HCT116 (cell line): ENCODE results near the gene CRCP. TPM values are rescaled to one million over a fixed set of nuclear protein-coding genes. Genes with fewer than 3 reads are reported as not detected.

Source experiments
- ATAC-seq: fragments of 200-7000 bp; cut with Tn5 transposase; 2 replicates; pipeline ENCODE4 v1.9.1; 2020; ENCODE audit warnings: mild to moderate bottlenecking, moderate library complexity
- BruUV-seq: library from RNA; stranded (reverse); fragments of 400-500 nt; replicated peaks from 2 replicates; lab custom pipeline; 2021; lab: Mats Ljungman, UMichigan
- CTCF ChIA-PET: fragments of 300-600 bp; sonication (Branson Sonifier 250); formaldehyde crosslinking; loops from one replicate; lab custom pipeline; 2021; ENCODE audit warnings: antibody characterized with exemption; lab: Charles Lee
- POLR2A ChIA-PET: fragments of 300-600, 350-600 bp; sonication (Branson Sonifier 250); formaldehyde crosslinking; loops from one replicate; lab custom pipeline; 2021; ENCODE audit warnings: antibody characterized with exemption; lab: Charles Lee
- RAD21 ChIA-PET, 2 experiments: fragments of 300-600 bp; sonication (Branson Sonifier 250); formaldehyde crosslinking; loops; one replicate each; lab custom pipeline; 2023; ENCODE audit warnings: low total read pairs in 2 of 2; ENCODE audit not compliant: uncharacterized antibody in 2 of 2, unreplicated experiment in 2 of 2, low non-redundant PET in 1 of 2; lab: Charles Lee
- DNase-seq: peaks from one replicate; pipeline ENCODE4 v3.0.0-alpha.2; 2010; ENCODE audit warnings: low read depth, low spot score
- H2AFZ ChIP-seq: fragments of 200-600 bp; shearing (Covaris generic), sonication (generic); 2 replicates; pipeline ENCODE4 v1.6.1; 2017; ENCODE audit warnings: low read depth, mixed run types, mixed read lengths, antibody characterized with exemption, low read length; ENCODE audit not compliant: poor library complexity, severe bottlenecking
- H3K27ac ChIP-seq: 2 replicates; pipeline ENCODE4 v1.5.1; 2012; ENCODE audit warnings: low read depth, low read length
- H3K27me3 ChIP-seq: fragments of 200-600 bp; sonication (generic); 2 replicates; pipeline ENCODE4 v1.6.1; 2016; ENCODE audit warnings: mixed run types, low read length, mixed read lengths; ENCODE audit not compliant: insufficient read depth
- H3K36me3 ChIP-seq, 2 experiments: fragments of 200-500 bp in 1 of 2; fragments of 200-600 bp in 1 of 2; sonication (Bioruptor generic) in 1 of 2; sonication (generic) in 1 of 2; 2 replicates each; pipeline versions ENCODE4 v1.5.1 to v1.6.1; 2014 to 2016; ENCODE audit warnings: low read length in 2 of 2, inconsistent platforms in 1 of 2, mixed read lengths in 1 of 2, mixed run types in 1 of 2; ENCODE audit not compliant: insufficient read depth in 2 of 2, control insufficient read depth in 1 of 2
- H3K4me1 ChIP-seq, 2 experiments: fragments of 200-600 bp in 1 of 2; sonication (generic) in 1 of 2; 2 replicates each; pipeline versions ENCODE4 v1.5.1 to v1.6.1; 2012 to 2017; ENCODE audit warnings: low read length in 2 of 2, inconsistent platforms in 1 of 2, mild to moderate bottlenecking in 1 of 2, mixed read lengths in 1 of 2, mixed run types in 1 of 2, moderate library complexity in 1 of 2; ENCODE audit not compliant: insufficient read depth in 2 of 2, control insufficient read depth in 1 of 2
- H3K4me2 ChIP-seq: fragments of 200-600 bp; sonication (generic); 2 replicates; pipeline ENCODE4 v1.6.1; 2017; ENCODE audit warnings: mixed run types, low read length, mixed read lengths
- H3K4me3 ChIP-seq, 2 experiments: fragments of 200-600 bp in 1 of 2; sonication (generic) in 1 of 2; replicated peaks in 1 of 2; 2 replicates each; pipeline ENCODE4 v1.5.1; 2011 to 2016; ENCODE audit warnings: low read length in 2 of 2, control low read depth in 1 of 2, low read depth in 1 of 2, mild to moderate bottlenecking in 1 of 2, mixed read lengths in 1 of 2, mixed run types in 1 of 2
- H3K79me2 ChIP-seq: fragments of 200-600 bp; sonication (generic); 2 replicates; pipeline ENCODE4 v1.6.1; 2017; ENCODE audit warnings: mild to moderate bottlenecking, mixed run types, low read length, moderate library complexity, mixed read lengths; ENCODE audit not compliant: insufficient read depth
- H3K9ac ChIP-seq: fragments of 200-600 bp; sonication (generic); 2 replicates; pipeline ENCODE4 v1.6.1; 2016; ENCODE audit warnings: low read length, mixed read lengths
- H3K9me2 ChIP-seq: fragments of 200-600 bp; sonication (generic), shearing (Covaris generic); 2 replicates; pipeline ENCODE4 v1.6.1; 2017; ENCODE audit warnings: mixed run types, mild to moderate bottlenecking, moderate library complexity; ENCODE audit not compliant: insufficient read depth
- H3K9me3 ChIP-seq, 2 experiments: fragments of 200-500 bp in 1 of 2; fragments of 200-600 bp in 1 of 2; sonication (Bioruptor generic) in 1 of 2; sonication (generic) in 1 of 2; 2 replicates each; pipeline ENCODE4 v1.6.1; 2014 to 2017; ENCODE audit warnings: low read length in 2 of 2, mixed read lengths in 2 of 2, inconsistent platforms in 1 of 2, low read depth in 1 of 2, mild to moderate bottlenecking in 1 of 2, mixed run types in 1 of 2, moderate library complexity in 1 of 2; ENCODE audit not compliant: control insufficient read depth in 1 of 2, insufficient read depth in 1 of 2
- H4K20me1 ChIP-seq: fragments of 200-600 bp; sonication (generic), shearing (Covaris generic); 2 replicates; pipeline ENCODE4 v1.6.1; 2017; ENCODE audit warnings: mixed run types, mild to moderate bottlenecking, moderate library complexity; ENCODE audit not compliant: insufficient read depth
- ATF3 ChIP-seq: IDR thresholded peaks from 2 replicates; pipeline ENCODE4 v1.6.1; 2012
- ELF1 ChIP-seq: IDR thresholded peaks from 2 replicates; pipeline ENCODE4 v1.6.1; 2012; ENCODE audit warnings: low read depth, borderline replicate concordance
- EZH2 ChIP-seq: fragments of 200-600 bp; sonication (generic); IDR thresholded peaks from 2 replicates; pipeline ENCODE4 v1.6.1; 2017; ENCODE audit warnings: antibody characterized with exemption, mixed run types
- FOSL1 ChIP-seq: IDR thresholded peaks from 2 replicates; pipeline ENCODE4 v1.6.1; 2012; ENCODE audit warnings: low read depth
- JUND ChIP-seq: IDR thresholded peaks from 2 replicates; pipeline ENCODE4 v1.6.1; 2012
- RAD21 ChIP-seq: IDR thresholded peaks from 2 replicates; pipeline ENCODE4 v1.6.1; 2012; ENCODE audit warnings: low read depth, mild to moderate bottlenecking
- REST ChIP-seq: IDR thresholded peaks from 2 replicates; pipeline ENCODE4 v1.6.1; 2012; ENCODE audit warnings: low read depth
- SP1 ChIP-seq: IDR thresholded peaks from 2 replicates; pipeline ENCODE4 v1.6.1; 2012; ENCODE audit warnings: low read depth
- SRF ChIP-seq: IDR thresholded peaks from 2 replicates; pipeline ENCODE4 v1.6.1; 2012; ENCODE audit warnings: low read depth
- TCF7L2 ChIP-seq: IDR thresholded peaks from 2 replicates; pipeline ENCODE4 v1.7.0; 2011; ENCODE audit warnings: borderline replicate concordance, inconsistent platforms; ENCODE audit not compliant: insufficient read depth, insufficient read length; ENCODE audit errors: extremely low read depth
- ZBTB33 ChIP-seq: IDR thresholded peaks from 2 replicates; pipeline ENCODE4 v1.6.1; 2011; ENCODE audit warnings: mild to moderate bottlenecking, low read length, moderate library complexity; ENCODE audit not compliant: insufficient replicate concordance; ENCODE audit errors: extremely low read depth
- ZFX ChIP-seq: fragments of 450-650 bp; IDR thresholded peaks from 2 replicates; pipeline ENCODE4 v1.6.1; 2017
- intact Hi-C: fragments of 100-400 bp; cut with micrococcal nuclease; formaldehyde crosslinking; loops from 2 replicates; pipeline ENCODE4 v1.10.0; 2022
- total RNA-seq: library from RNA; stranded (reverse); gene quantifications from one replicate; pipeline ENCODE4 v1.2.1, GENCODE V29; 2021; ENCODE audit not compliant: unreplicated experiment

Gene CRCP
- total RNA-seq, 1 experiment from 2014 or later, result 28.4 TPM

- H2AFZ ChIP-seq, result no peak overlapping the region
- ChIA-PET POLR2A (no interaction called here), CTCF (no interaction called here), RAD21 (no interaction called here)
- H3K9me3 ChIP-seq, result no peaks in the 10 kb centered on the region
- H3K79me2 ChIP-seq, result peaks cover 23% of the 10 kb centered on the region
- no peaks in the 10 kb centered on the region for H4K20me1 ChIP-seq
- no peak overlapping the region for H3K27ac ChIP-seq
- intact Hi-C loops, result no loop called here
- BruUV-seq, result no TSS peak
- H3K4me3 ChIP-seq, result no peak overlapping the region
- ATAC-seq, result no peak
- H3K4me2 ChIP-seq, result no peak overlapping the region
- no peak overlapping the region for H3K9ac ChIP-seq
- TF ChIP-seq ELF1 (no peak), TCF7L2 (no peak), ATF3 (no peak), FOSL1 (no peak), ZFX (no peak), REST (no peak), EZH2 (no peak), JUND (no peak), SP1 (no peak), RAD21 (no peak), SRF (no peak), ZBTB33 (no peak)
- H3K9me2 ChIP-seq, result no peaks in the 10 kb centered on the region
- no peak for DNase-seq
- 0 out of 4 replicates have a peak, but pooled peaks cover 3 to 8% of the 10 kb centered on the region in 2 experiments for H3K36me3 ChIP-seq
- no peaks in the 10 kb centered on the region for H3K27me3 ChIP-seq
- H3K4me1 ChIP-seq, result peaks cover 0 to 3% of the 10 kb centered on the region in 2 experiments; a peak in 3 of 4 replicates
These were observed 32.6 kb upstream of the CRCP start for GRCh38 chr7:66082083-66082482.
